GM23338 (cell line): Measurements from ENCODE around the gene HECTD1.
"Not testable (repeated sequence)": the region's sequence is repeated elsewhere in the genome, so short reads cannot be mapped to it uniquely, and the experiment has no call there.

Source experiments
- CREB1 ChIP-seq: fragments of 250-450 bp; sonication (Bioruptor Pico); IDR thresholded peaks from 2 replicates; pipeline ENCODE4 v1.5.0; 2020; ENCODE audit warnings: low read depth, mild to moderate bottlenecking, moderate library complexity
- CTCF ChIP-seq, 2 experiments: fragments of 200-600 bp in 1 of 2; sonication (generic) in 1 of 2; conservative IDR thresholded peaks; 2 replicates each; pipeline versions ENCODE4 v1.5.1 to v1.6.1; 2016 to 2017; ENCODE audit warnings: antibody characterized with exemption in 2 of 2, low read depth in 2 of 2, mild to moderate bottlenecking in 2 of 2, moderate library complexity in 1 of 2
- EZH2 ChIP-seq: fragments of 200-600 bp; sonication (generic); IDR thresholded peaks from one replicate; pipeline ENCODE4 v1.8.0; 2017; ENCODE audit warnings: antibody characterized with exemption, mild to moderate bottlenecking, low read depth; ENCODE audit not compliant: unreplicated experiment
- EZH2phosphoT487 ChIP-seq: fragments of 200-600 bp; sonication (generic); IDR thresholded peaks from one replicate; pipeline ENCODE4 v1.8.1; 2018; ENCODE audit warnings: antibody characterized with exemption; ENCODE audit not compliant: unreplicated experiment
- JUNB ChIP-seq: IDR thresholded peaks from one replicate; pipeline ENCODE4 v1.6.1; 2016; ENCODE audit warnings: antibody characterized with exemption; ENCODE audit not compliant: unreplicated experiment
- NANOG ChIP-seq: IDR thresholded peaks from 2 replicates; pipeline ENCODE4 v1.6.1; 2016; ENCODE audit warnings: antibody characterized with exemption, borderline replicate concordance
- POLR2AphosphoS5 ChIP-seq: IDR thresholded peaks from 2 replicates; pipeline ENCODE4 v1.6.1; 2016; ENCODE audit warnings: antibody characterized with exemption, low read depth
- REST ChIP-seq: IDR thresholded peaks from one replicate; pipeline ENCODE4 v1.6.1; 2018; ENCODE audit warnings: antibody characterized with exemption; ENCODE audit not compliant: unreplicated experiment
- STAT1 ChIP-seq: IDR thresholded peaks from one replicate; pipeline ENCODE4 v1.6.1; 2016; ENCODE audit warnings: antibody characterized with exemption; ENCODE audit not compliant: unreplicated experiment
- ZNF114 ChIP-seq: fragments of 250-450 bp; sonication (Bioruptor Pico); IDR thresholded peaks from 2 replicates; pipeline ENCODE4 v1.5.0; 2020; ENCODE audit warnings: mild to moderate bottlenecking, moderate library complexity
- TF ChIP-seq, protein P1 (sequence below): IDR thresholded peaks from 2 replicates; pipeline ENCODE4 v1.6.1; 2016; ENCODE audit warnings: antibody characterized with exemption

DNA sequence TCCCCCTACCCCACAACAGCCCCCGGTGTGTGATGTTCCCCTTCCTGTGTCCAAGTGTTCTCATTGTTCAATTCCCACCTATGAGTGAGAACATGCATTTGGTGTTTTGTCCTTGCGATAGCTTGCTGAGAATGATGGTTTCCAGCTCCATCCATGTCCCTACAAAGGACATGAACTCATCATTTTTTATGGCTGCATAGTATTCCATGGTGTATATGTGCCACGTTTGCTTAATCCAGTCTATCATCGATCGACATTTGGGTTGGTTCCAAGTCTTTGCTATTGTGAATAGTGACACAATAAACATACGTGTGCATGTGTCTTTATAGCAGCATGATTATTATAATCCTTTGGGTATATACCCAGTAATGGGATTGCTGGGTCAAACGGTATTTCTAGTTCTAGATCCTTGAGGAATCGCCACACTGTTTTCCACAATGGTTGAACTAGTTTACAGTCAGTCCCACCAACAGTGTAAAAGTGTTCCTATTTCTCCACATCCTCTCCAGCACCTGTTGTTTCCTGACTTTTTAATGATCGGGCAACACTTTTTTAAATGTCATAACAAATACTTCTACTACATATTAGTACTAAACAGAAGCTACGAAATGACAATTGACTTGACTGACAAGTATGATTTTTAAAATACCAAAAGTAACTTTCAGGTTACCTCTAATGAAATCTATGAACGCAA lies 3.5 kb downstream of the HECTD1 start:
- TF ChIP-seq CTCF (conservative IDR thresholded peaks at IDR 0.05; ENCODE audit: low read depth in 2 of 2); EZH2; REST; CREB1 (CRISPR knock-in tag); POLR2AphosphoS5; ZNF114 (CRISPR knock-in tag); EZH2phosphoT487; STAT1; JUNB; NANOG: not testable (repeated sequence)
- TF ChIP-seq, protein P1, sequence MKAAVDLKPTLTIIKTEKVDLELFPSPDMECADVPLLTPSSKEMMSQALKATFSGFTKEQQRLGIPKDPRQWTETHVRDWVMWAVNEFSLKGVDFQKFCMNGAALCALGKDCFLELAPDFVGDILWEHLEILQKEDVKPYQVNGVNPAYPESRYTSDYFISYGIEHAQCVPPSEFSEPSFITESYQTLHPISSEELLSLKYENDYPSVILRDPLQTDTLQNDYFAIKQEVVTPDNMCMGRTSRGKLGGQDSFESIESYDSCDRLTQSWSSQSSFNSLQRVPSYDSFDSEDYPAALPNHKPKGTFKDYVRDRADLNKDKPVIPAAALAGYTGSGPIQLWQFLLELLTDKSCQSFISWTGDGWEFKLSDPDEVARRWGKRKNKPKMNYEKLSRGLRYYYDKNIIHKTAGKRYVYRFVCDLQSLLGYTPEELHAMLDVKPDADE: not testable (repeated sequence)
